SK-N-SH (cell line): ENCODE measurements around the gene CADM2.

Experiments
- CTCF ChIP-seq: fragments of 200-600 bp; sonication (generic); IDR thresholded peaks from 2 replicates; pipeline ENCODE4 v1.6.1; 2017; ENCODE audit warnings: antibody characterized with exemption, mild to moderate bottlenecking, moderate library complexity
- POLR2AphosphoS5 ChIP-seq: IDR thresholded peaks from 2 replicates; pipeline ENCODE4 v1.6.1; 2012; ENCODE audit warnings: low read depth, low read length
- RAD21 ChIP-seq: IDR thresholded peaks from 2 replicates; pipeline ENCODE4 v1.6.1; 2012; ENCODE audit warnings: mild to moderate bottlenecking, low read length

DNA sequence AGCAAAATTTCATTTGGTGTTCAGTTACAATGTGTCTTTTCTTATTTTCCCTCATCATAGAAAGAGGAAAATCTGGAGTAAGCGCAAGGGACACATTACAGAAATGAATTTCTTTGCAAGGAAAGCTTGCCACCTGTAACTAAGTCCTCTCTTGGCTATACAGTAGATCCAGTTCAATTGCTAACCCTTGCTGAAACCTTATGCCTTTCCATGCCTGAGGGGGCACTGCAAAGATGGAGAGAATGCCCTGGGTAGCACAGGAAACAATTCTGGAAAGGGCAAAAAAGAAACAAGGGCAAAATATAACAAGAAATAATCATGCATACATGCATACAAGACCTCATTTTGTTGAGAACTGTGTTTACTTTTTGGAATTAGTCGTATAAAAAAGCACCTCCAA lies 4.3 kb downstream of the CADM2 start:
- TF ChIP-seq CTCF, result no peak
- no peak for TF ChIP-seq POLR2AphosphoS5
- no peak for TF ChIP-seq RAD21
